ENCODE results near the gene METTL15.

GRCh38 chr11:28242596-28242995 lies 134.4 kb downstream of the METTL15 start:
- TF ChIP-seq EP300 (IDR thresholded peaks at IDR 0.05), result no peak
- no peak for TF ChIP-seq JUN (IDR thresholded peaks at IDR 0.05)
- no peak for TF ChIP-seq ESRRA (IDR thresholded peaks at IDR 0.05; ENCODE audit: borderline replicate concordance, low read length)
